ENCODE measurements around the gene MYO18A.

The MYO18A gene

GRCh38 chr17:29031488-29031887, 148.7 kb downstream of the MYO18A start:
- no peak for DNase-seq (ENCODE audit: low read depth in 2 of 2)

GRCh38 chr17:29024316-29024952, 155.8 kb downstream of the MYO18A start:
- no peak for DNase-seq (ENCODE audit: low read depth in 2 of 2)

GRCh38 chr17:29022074-29022473, 158.1 kb downstream of the MYO18A start:
- no peak for DNase-seq (ENCODE audit: low read depth in 2 of 2)

GRCh38 chr17:29021226-29021625, 159.0 kb downstream of the MYO18A start:
- DNase-seq (ENCODE audit: low read depth in 2 of 2): no peak
